ES-I3 (cell line): ENCODE data around the gene FAM20C.
"Not testable (repeated sequence)": the region's sequence is repeated elsewhere in the genome, so short reads cannot be mapped to it uniquely, and the experiment has no call there.

Source experiments
- H3K36me3 ChIP-seq: 2 replicates; pipeline ENCODE4 v1.6.1; 2013; ENCODE audit warnings: mild to moderate bottlenecking, low read length, control low read depth, moderate library complexity; ENCODE audit not compliant: insufficient read depth
- H3K4me1 ChIP-seq: 2 replicates; pipeline ENCODE4 v1.6.1; 2013; ENCODE audit warnings: mild to moderate bottlenecking, control low read depth, low read length; ENCODE audit not compliant: insufficient read depth
- H3K9ac ChIP-seq: 2 replicates; pipeline ENCODE4 v1.6.1; 2013; ENCODE audit warnings: low read depth, mild to moderate bottlenecking, low read length, moderate library complexity
- H3K9me3 ChIP-seq: 2 replicates; pipeline ENCODE4 v1.6.1; 2013; ENCODE audit warnings: mild to moderate bottlenecking, low read length, moderate library complexity; ENCODE audit not compliant: control insufficient read depth, insufficient read depth

The FAM20C gene

DNA sequence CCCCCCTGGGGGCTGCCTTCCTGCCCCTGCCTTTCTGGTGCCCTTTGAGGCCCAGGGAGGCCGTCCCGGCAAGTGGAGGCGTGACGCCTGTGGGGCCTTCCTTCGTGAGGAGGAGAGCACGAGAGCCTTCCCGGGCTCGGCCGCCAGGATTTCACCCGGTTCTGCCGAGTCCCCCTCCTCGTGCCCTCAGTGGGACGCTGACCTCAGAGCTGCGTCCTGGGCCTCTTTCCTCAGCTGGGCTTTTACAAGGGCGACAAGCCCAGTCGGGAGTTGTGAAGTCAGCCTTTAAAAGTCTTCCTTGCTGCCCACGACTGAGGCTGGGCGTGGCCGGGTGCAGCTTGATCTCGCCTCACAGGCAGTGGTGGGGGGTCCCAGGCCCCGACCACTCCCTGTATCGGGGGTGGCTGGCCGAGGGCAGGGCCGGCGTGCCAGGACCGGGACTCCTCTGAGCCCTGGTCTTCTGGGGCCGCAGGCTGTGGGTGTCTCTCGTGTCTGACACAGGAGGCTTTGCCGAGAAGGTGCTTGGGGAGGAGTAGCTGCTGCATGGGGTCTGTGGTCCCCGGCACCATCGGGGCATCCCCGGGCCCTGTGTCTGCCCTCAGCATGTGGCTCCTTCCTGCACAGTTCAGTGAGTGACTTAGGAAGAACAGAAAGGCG is 41.8 kb downstream of the FAM20C start:
- Histone ChIP-seq H3K9ac (no peak overlapping the region), H3K9me3 (no peaks in the 10 kb centered on the region), H3K4me1 (no peaks in the 10 kb centered on the region), H3K36me3 (no peaks in the 10 kb centered on the region; the same call in 1 of the 2 replicates)

DNA sequence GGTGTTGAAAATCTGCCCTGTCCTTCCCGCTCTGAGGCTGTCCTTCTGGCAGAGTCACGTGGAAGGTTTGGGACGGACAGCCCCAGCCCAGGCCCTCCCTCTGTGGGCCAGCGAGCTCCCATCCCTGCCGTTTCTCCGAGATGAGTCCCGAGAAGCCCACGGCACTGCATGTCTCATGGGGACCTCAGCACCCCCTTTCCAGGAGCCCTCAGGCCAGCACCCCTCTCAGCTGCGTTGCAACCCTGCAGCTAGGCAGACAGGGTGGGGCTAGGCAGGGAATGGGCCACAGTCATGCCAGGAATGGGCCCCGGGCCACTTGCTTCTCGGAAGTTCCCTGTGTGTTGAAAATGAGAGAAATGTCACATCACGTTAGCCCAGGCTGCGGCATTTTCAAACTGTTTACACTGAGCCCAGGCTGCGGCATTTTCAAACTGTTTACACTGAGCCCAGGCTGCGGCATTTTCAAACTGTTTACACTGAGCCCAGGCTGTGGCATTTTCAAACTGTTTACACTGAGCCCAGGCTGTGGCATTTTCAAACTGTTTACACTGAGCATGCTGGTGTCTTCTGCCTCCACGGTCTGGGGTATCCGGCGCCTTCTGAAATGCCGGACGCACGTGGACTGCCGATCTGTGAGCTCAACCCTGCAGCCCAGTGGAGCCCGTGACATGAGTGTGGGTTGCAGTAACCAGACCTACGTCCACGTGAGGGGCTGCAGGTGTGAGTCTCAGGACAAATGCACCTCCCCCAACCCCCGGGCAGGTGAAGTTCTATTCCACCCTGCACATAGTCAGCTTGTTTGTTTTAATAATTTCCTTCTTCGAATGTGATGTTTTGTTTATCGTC is 42.6 kb downstream of the FAM20C start:
- no peaks in the 10 kb centered on the region for H3K9me3 ChIP-seq
- H3K36me3 ChIP-seq: no peaks in the 10 kb centered on the region; the same call in 1 of the 2 replicates
- H3K9ac ChIP-seq: no peak overlapping the region
- H3K4me1 ChIP-seq: no peaks in the 10 kb centered on the region

DNA sequence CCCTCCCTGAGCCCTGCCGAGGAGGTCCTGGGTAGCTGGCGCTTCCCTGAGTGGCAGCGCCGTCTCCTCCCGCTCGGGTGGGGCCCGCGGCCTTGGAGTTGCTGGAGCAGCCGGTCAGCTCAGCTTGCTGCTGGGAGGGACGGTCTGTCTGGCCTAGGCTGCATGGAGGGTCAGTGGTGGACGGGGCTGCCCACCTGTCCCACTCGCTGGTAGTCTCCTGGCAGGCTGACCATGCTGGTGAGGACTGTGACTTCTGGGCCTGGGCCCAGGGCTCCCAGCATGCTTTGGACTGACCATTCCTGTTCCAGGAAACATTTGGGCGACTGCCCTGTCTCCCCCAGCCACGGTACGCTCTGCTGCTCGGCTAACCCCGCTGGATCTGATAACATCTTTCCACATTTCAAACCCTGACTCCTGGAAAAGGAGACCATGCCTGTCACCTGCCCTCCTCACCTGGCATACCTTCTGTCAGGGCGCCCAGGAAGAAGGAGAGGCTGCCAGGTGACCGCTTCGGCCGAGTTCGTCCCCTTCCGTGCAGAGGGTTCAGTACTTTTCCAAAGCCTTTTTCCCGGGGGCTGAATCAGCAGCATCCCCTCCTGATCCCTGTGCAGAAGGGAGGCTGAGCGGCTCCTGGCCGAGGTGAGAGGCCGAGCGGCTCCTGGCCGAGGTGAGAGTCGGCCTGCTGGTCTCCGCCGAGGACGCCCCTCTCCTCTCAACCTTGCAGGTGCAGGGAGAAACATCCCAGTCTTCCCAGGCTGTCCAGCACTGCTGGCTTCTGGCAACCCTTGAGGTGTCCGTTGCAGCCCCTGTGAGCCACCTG is 43.4 kb downstream of the FAM20C start:
- H3K9me3 ChIP-seq: no peaks in the 10 kb centered on the region; the same call in 1 of the 2 replicates
- no peak overlapping the region for H3K9ac ChIP-seq

DNA sequence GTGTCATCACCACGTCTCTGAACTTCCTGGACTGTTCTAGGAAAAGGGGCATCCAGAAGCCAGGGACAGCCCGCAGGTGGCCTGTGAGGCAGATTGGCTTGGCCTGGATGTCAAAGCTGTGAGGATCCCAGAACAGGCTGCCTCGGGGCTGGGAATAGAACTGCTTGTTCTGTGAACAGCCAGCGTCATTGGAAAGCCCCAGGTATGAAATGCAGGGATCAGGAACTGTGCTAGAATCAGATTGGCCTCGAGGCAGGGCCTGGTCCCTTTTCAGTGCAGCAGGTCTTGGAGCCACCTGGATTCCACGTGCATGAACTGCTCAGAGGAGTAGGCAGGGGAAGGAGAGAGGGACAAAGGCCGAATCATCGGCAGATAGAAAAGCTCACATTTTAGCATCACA is 44.6 kb downstream of the FAM20C start:
- H3K4me1 ChIP-seq: 0 out of 2 replicates have a peak, but pooled peaks cover 3% of the 10 kb centered on the region
- no peak overlapping the region for H3K9ac ChIP-seq
- no peaks in the 10 kb centered on the region; the same call in 1 of the 2 replicates for H3K36me3 ChIP-seq
- no peaks in the 10 kb centered on the region; the same call in 1 of the 2 replicates for H3K9me3 ChIP-seq

More for the DNA sequence above, 43.4 kb downstream of the FAM20C start:
- Histone ChIP-seq H3K36me3 (no peaks in the 10 kb centered on the region; the same call in 1 of the 2 replicates), H3K4me1 (no peaks in the 10 kb centered on the region)

DNA sequence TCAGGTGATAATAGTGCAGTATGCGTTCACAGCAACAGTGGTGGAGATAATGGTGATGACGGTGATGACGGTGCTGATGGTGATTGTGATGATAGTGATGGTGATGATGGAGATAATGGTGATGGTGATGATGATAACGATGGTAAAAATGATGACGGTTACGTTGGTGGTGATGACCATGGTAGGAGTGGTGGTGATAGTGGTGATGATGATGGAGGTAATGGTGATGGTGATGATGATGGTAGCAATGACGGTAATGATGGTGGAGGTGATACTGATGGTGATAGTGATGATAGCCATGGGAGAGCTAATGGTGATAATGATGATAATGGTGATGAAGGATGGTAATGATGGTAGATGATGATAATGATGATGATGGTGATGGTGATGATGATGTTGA is 45.0 kb downstream of the FAM20C start:
- no peak overlapping the region for H3K9ac ChIP-seq
- no peaks in the 10 kb centered on the region; the same call in 1 of the 2 replicates for H3K9me3 ChIP-seq
- 0 out of 2 replicates have a peak, but pooled peaks cover 3% of the 10 kb centered on the region for H3K4me1 ChIP-seq
- no peaks in the 10 kb centered on the region; the same call in 1 of the 2 replicates for H3K36me3 ChIP-seq

DNA sequence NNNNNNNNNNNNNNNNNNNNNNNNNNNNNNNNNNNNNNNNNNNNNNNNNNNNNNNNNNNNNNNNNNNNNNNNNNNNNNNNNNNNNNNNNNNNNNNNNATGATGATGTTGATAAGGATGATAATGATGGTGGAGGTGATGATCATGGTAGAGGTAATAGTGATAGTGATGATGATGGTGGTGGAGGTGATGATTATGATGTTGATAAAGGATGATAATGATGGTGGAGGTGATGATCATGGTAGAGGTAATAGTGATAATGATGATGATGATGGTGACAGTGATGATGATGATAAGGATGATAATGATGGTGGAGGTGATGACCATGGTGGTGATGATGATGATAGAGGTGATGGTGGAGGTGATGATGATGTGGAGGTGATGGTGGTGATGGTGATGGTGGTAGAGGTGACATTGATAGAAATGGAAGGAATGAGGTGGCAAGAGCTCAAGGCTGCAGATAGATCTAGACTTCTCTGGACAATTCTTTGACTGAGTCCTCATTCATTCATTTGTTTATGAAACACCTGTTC is 47.8 kb downstream of the FAM20C start:
- Histone ChIP-seq H3K9me3 (no peaks in the 10 kb centered on the region; the same call in 1 of the 2 replicates), H3K4me1 (0 out of 2 replicates have a peak, but pooled peaks cover 3% of the 10 kb centered on the region), H3K36me3 (no peaks in the 10 kb centered on the region), H3K9ac (no peak overlapping the region)

DNA sequence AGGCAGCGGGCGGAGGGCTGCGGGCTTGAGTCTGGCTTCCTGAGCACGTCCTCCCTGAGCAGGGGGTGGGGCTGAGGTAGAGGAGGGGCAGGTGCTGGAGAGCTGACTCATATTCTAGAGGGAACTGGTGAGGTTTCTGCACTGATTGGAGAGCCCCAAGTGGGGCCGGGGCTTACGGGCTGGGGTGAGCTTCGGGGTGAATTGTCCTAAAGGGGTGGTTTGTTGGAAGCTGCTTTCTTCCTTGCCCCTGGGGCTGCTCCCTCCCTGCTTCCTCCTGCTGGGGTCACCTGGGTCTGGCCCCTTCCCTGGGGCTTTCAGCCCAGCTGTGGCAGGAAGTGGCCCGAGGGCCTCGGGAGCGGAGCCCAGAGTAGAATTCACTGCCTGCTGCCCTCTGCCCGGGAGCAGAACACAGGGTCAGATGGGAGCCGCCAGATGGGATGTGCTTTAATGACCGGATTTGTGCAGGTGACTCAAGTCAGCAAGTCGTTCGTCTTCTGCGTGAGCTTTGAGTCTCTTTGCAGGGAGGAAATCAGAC is 48.6 kb downstream of the FAM20C start:
- 0 out of 2 replicates have a peak, but pooled peaks cover 3% of the 10 kb centered on the region for H3K4me1 ChIP-seq
- H3K9ac ChIP-seq: no peak overlapping the region; the same call in 1 of the 2 replicates
- H3K36me3 ChIP-seq: no peaks in the 10 kb centered on the region
- no peaks in the 10 kb centered on the region; the same call in 1 of the 2 replicates for H3K9me3 ChIP-seq

DNA sequence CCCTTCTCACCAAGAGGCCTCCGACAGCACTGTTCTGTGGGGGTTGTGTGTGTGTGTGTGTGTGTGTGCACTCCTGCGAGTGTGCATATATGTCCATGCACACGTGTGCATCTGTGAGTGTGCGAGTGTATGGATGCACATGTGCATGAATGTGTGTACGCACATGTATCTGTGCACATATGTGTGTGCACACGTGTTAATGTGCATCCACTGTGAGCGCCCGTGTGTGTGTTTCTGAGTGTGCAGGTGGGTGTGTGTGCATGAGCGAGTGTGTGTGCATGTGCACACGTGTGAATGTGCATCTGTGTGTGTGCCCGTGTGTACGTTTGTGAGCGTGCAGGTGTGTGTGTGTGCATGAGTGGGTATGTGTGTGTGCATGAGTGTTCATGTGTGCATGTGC is 49.1 kb downstream of the FAM20C start:
- H3K9ac ChIP-seq: no peak overlapping the region
- no peaks in the 10 kb centered on the region for H3K36me3 ChIP-seq
- no peaks in the 10 kb centered on the region; the same call in 1 of the 2 replicates for H3K9me3 ChIP-seq
- 0 out of 2 replicates have a peak, but pooled peaks cover 3% of the 10 kb centered on the region for H3K4me1 ChIP-seq

DNA sequence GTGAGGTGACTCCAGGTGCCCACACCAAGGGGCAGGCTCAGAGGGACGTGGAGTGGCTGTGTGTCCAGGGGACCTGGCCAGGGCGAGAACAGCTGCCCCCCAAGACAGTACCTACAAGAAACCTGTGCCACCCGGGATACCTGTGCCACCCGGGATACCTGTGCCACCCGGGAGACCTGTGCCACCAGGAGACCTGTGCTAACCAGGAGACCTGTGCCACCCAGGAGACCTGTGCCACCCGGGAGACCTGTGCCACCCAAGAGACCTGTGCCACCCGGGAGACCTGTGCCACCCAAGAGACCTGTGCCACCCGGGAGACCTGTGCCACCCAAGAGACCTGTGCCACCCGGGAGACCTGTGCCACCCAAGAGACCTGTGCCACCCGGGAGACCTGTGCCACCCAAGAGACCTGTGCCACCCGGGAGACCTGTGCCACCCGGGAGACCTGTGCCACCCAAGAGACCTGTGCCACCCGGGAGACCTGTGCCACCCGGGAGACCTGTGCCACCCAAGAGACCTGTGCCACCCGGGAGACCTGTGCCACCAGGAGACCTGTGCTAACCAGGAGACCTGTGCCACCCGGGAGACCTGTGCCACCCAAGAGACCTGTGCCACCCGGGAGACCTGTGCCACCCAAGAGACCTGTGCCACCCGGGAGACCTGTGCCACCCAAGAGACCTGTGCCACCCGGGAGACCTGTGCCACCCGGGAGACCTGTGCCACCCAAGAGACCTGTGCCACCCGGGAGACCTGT is 50.6 kb downstream of the FAM20C start:
- H3K4me1 ChIP-seq, H3K9me3 ChIP-seq, H3K9ac ChIP-seq, H3K36me3 ChIP-seq: not testable (repeated sequence)

DNA sequence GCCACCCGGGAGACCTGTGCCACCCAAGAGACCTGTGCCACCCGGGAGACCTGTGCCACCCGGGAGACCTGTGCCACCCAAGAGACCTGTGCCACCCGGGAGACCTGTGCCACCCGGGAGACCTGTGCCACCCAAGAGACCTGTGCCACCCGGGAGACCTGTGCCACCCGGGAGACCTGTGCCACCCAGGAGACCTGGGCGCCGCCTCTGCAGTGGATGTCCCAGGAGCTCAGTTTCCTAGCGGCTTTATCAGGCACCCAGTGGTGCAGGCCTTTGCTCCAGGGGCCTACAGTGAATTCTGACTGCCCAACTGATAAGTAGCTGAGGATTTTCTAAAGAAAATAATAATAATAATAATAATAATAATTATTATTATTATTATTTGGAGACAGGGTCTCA is 51.2 kb downstream of the FAM20C start:
- not testable (repeated sequence) for H3K4me1 ChIP-seq, H3K9me3 ChIP-seq, H3K36me3 ChIP-seq, H3K9ac ChIP-seq

DNA sequence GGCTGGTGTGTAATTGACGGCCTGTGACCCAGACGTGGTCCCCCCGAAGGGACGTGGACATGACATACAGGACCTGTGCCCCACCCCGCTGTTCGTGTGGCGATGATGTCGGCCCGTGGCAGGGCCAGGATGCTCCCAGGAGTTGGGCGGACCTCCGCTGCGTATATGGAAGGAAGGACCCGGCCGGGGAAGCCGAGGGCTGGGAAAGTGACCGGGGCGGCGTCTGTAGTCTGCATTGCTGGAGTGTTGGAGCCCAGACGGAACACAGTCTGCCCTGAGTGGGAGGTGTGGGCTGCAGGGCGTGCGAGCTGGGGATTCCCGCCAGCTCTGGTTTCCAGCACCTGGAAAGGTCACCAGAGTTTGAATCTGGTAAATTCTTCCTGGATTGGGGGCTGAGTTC is 52.6 kb downstream of the FAM20C start:
- Histone ChIP-seq H3K9me3 (no peaks in the 10 kb centered on the region; the same call in 1 of the 2 replicates), H3K36me3 (no peaks in the 10 kb centered on the region), H3K9ac (no peak overlapping the region), H3K4me1 (0 out of 2 replicates have a peak, but pooled peaks cover 3% of the 10 kb centered on the region)

DNA sequence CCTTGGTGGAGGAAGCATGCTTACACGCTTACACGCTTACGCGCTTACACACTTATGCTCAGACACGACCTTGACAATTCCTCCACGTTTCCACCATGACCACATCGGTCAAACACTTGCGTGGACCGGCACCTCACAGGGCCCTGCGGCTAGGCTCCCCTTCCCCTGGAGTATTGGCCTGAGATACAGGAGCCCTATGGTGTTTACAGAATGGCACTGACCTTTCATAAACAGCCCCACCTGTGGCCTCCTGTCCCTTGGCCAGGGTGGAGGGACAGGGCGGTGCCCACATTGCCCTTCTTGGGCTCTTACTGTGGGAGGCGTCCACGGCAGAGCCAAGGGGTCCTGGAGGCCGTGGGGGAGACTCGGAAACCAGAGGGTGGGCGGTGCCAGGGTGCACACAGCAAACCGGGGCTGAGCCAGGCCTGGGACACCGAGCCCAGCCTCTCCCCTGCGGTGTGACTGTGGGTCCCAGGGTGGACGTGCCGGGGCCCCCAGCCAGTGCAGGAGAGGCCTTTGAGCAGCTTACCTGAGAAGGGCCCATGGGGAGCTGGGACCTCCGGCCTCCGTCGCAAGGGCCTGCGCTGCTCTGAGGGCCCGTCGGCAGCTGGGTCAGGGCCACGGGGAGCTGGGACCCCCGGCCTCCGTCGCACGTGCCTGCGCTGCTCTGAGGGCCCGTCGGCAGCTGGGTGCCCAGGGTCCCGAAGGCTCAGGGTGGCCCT is 53.4 kb downstream of the FAM20C start:
- no peaks in the 10 kb centered on the region for H3K9me3 ChIP-seq
- no peaks in the 10 kb centered on the region; the same call in 1 of the 2 replicates for H3K36me3 ChIP-seq
- no peak overlapping the region for H3K9ac ChIP-seq
- H3K4me1 ChIP-seq: 0 out of 2 replicates have a peak, but pooled peaks cover 3% of the 10 kb centered on the region
